Glutamatergic neuron (in vitro differentiated cells): ENCODE results near the gene RAB38. TPM values are rescaled to one million over a fixed set of nuclear protein-coding genes. Genes with fewer than 3 reads are reported as not detected.

Experiments
- DNase-seq: peaks from one replicate; pipeline ENCODE4 v3.0.0; 2022
- H3K27ac Mint-ChIP-seq: one replicate; pipeline ENCODE4 v1.8.0; 2020; ENCODE audit warnings: mild to moderate bottlenecking, mixed read lengths, inconsistent platforms; ENCODE audit not compliant: unreplicated experiment
- H3K27me3 Mint-ChIP-seq: one replicate; pipeline ENCODE4 v1.8.0; 2020; ENCODE audit warnings: mild to moderate bottlenecking, moderate library complexity, mixed read lengths, inconsistent platforms; ENCODE audit not compliant: unreplicated experiment
- H3K36me3 Mint-ChIP-seq: one replicate; pipeline ENCODE4 v1.8.0; 2020; ENCODE audit warnings: mild to moderate bottlenecking, mixed read lengths, inconsistent platforms; ENCODE audit not compliant: unreplicated experiment
- H3K4me1 Mint-ChIP-seq: one replicate; pipeline ENCODE4 v1.8.0; 2020; ENCODE audit warnings: mild to moderate bottlenecking, low read depth, mixed read lengths, inconsistent platforms; ENCODE audit not compliant: unreplicated experiment
- H3K4me3 Mint-ChIP-seq: one replicate; pipeline ENCODE4 v1.8.0; 2020; ENCODE audit warnings: mild to moderate bottlenecking, mixed read lengths, inconsistent platforms; ENCODE audit not compliant: unreplicated experiment
- H3K9me3 Mint-ChIP-seq: one replicate; pipeline ENCODE4 v1.8.0; 2020; ENCODE audit warnings: mild to moderate bottlenecking, moderate library complexity, mixed read lengths, inconsistent platforms; ENCODE audit not compliant: unreplicated experiment
- CTCF ChIP-seq: fragments of 200-600 bp; sonication (generic); IDR thresholded peaks from one replicate; pipeline ENCODE4 v1.5.0; 2021; ENCODE audit not compliant: partially characterized antibody, unreplicated experiment
- total RNA-seq: library from RNA; stranded (reverse); fragmentation: NEBNext Ultra II Directional; extraction: Animal tissue kit (Norgen Biotek cat#: 25700); gene quantifications from one replicate; pipeline ENCODE4 v1.2.1, GENCODE V29; 2021; ENCODE audit not compliant: unreplicated experiment

Gene RAB38
- total RNA-seq, 1 donor from 2014 or later: 0.76 TPM

GRCh38 chr11:88194990-88195389, 19.7 kb upstream of the RAB38 start:
- Mint-ChIP-seq H3K36me3 (peaks cover 8% of the 10 kb centered on the region), H3K27ac (no peak overlapping the region), H3K9me3 (peaks cover 2% of the 10 kb centered on the region), H3K27me3 (peaks cover 1% of the 10 kb centered on the region), H3K4me1 (no peaks in the 10 kb centered on the region), H3K4me3 (no peak overlapping the region)
- TF ChIP-seq CTCF: no peak
- DNase-seq: no peak

GRCh38 chr11:88193278-88193677, 18.0 kb upstream of the RAB38 start:
- no peaks in the 10 kb centered on the region for H3K4me1 Mint-ChIP-seq
- peaks cover 1% of the 10 kb centered on the region for H3K27me3 Mint-ChIP-seq
- H3K36me3 Mint-ChIP-seq: peaks cover 8% of the 10 kb centered on the region
- H3K4me3 Mint-ChIP-seq: no peak overlapping the region
- H3K9me3 Mint-ChIP-seq: peaks cover 2% of the 10 kb centered on the region
- no peak for DNase-seq
- H3K27ac Mint-ChIP-seq: no peak overlapping the region
- no peak for TF ChIP-seq CTCF

GRCh38 chr11:88188932-88189253, 13.7 kb upstream of the RAB38 start:
- no peak overlapping the region for H3K4me3 Mint-ChIP-seq
- peaks cover 1% of the 10 kb centered on the region for H3K27me3 Mint-ChIP-seq
- H3K27ac Mint-ChIP-seq: no peak overlapping the region
- DNase-seq: no peak
- peaks cover 4% of the 10 kb centered on the region for H3K36me3 Mint-ChIP-seq
- no peaks in the 10 kb centered on the region for H3K9me3 Mint-ChIP-seq
- no peaks in the 10 kb centered on the region for H3K4me1 Mint-ChIP-seq
- TF ChIP-seq CTCF: no peak

GRCh38 chr11:88188251-88188931, 13.1 kb upstream of the RAB38 start:
- H3K36me3 Mint-ChIP-seq: peaks cover 4% of the 10 kb centered on the region
- no peaks in the 10 kb centered on the region for H3K9me3 Mint-ChIP-seq
- peaks cover 2% of the 10 kb centered on the region for H3K27me3 Mint-ChIP-seq
- no peak overlapping the region for H3K27ac Mint-ChIP-seq
- no peak for TF ChIP-seq CTCF
- no peak overlapping the region for H3K4me3 Mint-ChIP-seq
- no peak for DNase-seq
- H3K4me1 Mint-ChIP-seq: no peaks in the 10 kb centered on the region

- Mint-ChIP-seq H3K27me3 (peaks cover 3% of the 10 kb centered on the region), H3K9me3 (no peaks in the 10 kb centered on the region), H3K36me3 (peaks cover 4% of the 10 kb centered on the region), H3K4me1 (no peaks in the 10 kb centered on the region), H3K4me3 (no peak overlapping the region), H3K27ac (no peak overlapping the region)
- no peak for DNase-seq
- no peak for TF ChIP-seq CTCF
Observed at GRCh38 chr11:88183233-88183632, 8.0 kb upstream of the RAB38 start.
